TTC549 (cell line): ENCODE data around the gene CEBPE.

Experiments
- FAIRE-seq: peaks from 2 replicates; lab custom pipeline; 2012; peaks lifted over from hg19 to GRCh38; lab: Jason Lieb, UNC

CEBPE gene

GRCh38 chr14:23101986-23102625, 16.9 kb downstream of the CEBPE start:
- FAIRE-seq: no peak

- FAIRE-seq: no peak
These were observed 17.7 kb downstream of the CEBPE start for GRCh38 chr14:23101213-23101970.

GRCh38 chr14:23099212-23099861, 19.7 kb downstream of the CEBPE start:
- FAIRE-seq: no peak

- FAIRE-seq: no peak
These were observed 21.3 kb downstream of the CEBPE start for GRCh38 chr14:23097786-23098185.

GRCh38 chr14:23095196-23096108, 23.6 kb downstream of the CEBPE start, which contains the start of gene C14orf119:
Gene C14orf119, plus strand, starts transcription at chr14:23095505. Its CDS starts 2,154 bp downstream, at chr14:23097659.
- peak; percentile 98 for FAIRE-seq

GRCh38 chr14:23094666-23095195, 24.3 kb downstream of the CEBPE start, which contains the start of gene ACIN1:
Gene ACIN1, minus strand, starts transcription at chr14:23095136. Its CDS starts 24 bp downstream, at chr14:23095112.
- FAIRE-seq: no peak

GRCh38 chr14:23093991-23094665, 24.9 kb downstream of the CEBPE start:
- no peak for FAIRE-seq

GRCh38 chr14:23093526-23093925, 25.5 kb downstream of the CEBPE start:
- no peak for FAIRE-seq

- FAIRE-seq: no peak
These were observed 26.0 kb downstream of the CEBPE start for GRCh38 chr14:23093104-23093503.

GRCh38 chr14:23091294-23092225, 27.5 kb downstream of the CEBPE start:
- FAIRE-seq: no peak

- FAIRE-seq: no peak
These were observed 28.8 kb downstream of the CEBPE start for GRCh38 chr14:23090254-23090636.

- no peak for FAIRE-seq
These were observed 29.4 kb downstream of the CEBPE start for GRCh38 chr14:23089498-23090253.

- no peak for FAIRE-seq
These were observed 32.5 kb downstream of the CEBPE start for GRCh38 chr14:23086565-23086964.

GRCh38 chr14:23085458-23085857, 33.6 kb downstream of the CEBPE start:
- no peak for FAIRE-seq

GRCh38 chr14:23080474-23080873, 38.6 kb downstream of the CEBPE start:
- no peak for FAIRE-seq

- FAIRE-seq: no peak
These were observed 39.3 kb downstream of the CEBPE start for GRCh38 chr14:23079716-23080115.

- no peak for FAIRE-seq
These were observed 40.4 kb downstream of the CEBPE start for GRCh38 chr14:23078692-23079116.

GRCh38 chr14:23077962-23078361, 41.1 kb downstream of the CEBPE start:
- no peak for FAIRE-seq

- FAIRE-seq: no peak
These were observed 42.2 kb downstream of the CEBPE start for GRCh38 chr14:23076785-23077408.
